H1 (cell line): ENCODE data around the gene ANXA5. TPM values are rescaled to one million over a fixed set of nuclear protein-coding genes. Genes with fewer than 3 reads are reported as not detected.

ENCODE experiments used
- CTCF ChIA-PET: fragments of 300-600 bp; sonication (Branson Sonifier 250); formaldehyde crosslinking; loops from one replicate; lab custom pipeline; 2021; ENCODE audit not compliant: partially characterized antibody; lab: Charles Lee
- POLR2A ChIA-PET: fragments of 300-600 bp; sonication (Branson Sonifier 250); formaldehyde crosslinking; loops from one replicate; lab custom pipeline; 2021; ENCODE audit warnings: inconsistent platforms; ENCODE audit not compliant: partially characterized antibody; lab: Charles Lee
- DNase-seq, 2 experiments: peaks; one replicate each; pipeline versions ENCODE4 v3.0.0 to v3.0.0-alpha.2; 2010 to 2022; ENCODE audit warnings: low spot score in 2 of 2, low read depth in 1 of 2, mixed read lengths in 1 of 2
- FAIRE-seq: peaks from 2 replicates; lab custom pipeline; 2011; peaks lifted over from hg19 to GRCh38; lab: Jason Lieb, UNC
- H2AFZ ChIP-seq: 2 replicates; pipeline ENCODE4 v1.8.1; 2012; ENCODE audit warnings: low read length, inconsistent platforms
- H2AK5ac ChIP-seq: 2 replicates; pipeline ENCODE4 v1.6.1; 2013; ENCODE audit warnings: low read depth, low read length
- H2BK120ac ChIP-seq: replicated peaks from 2 replicates; pipeline ENCODE3; 2013; ENCODE audit warnings: low read depth, low read length, inconsistent platforms
- H2BK12ac ChIP-seq: 2 replicates; pipeline ENCODE4 v1.6.1; 2013; ENCODE audit warnings: low read depth, low read length
- H2BK15ac ChIP-seq: 2 replicates; pipeline ENCODE4 v1.6.1; 2013; ENCODE audit warnings: low read length
- H2BK20ac ChIP-seq: 2 replicates; pipeline ENCODE4 v1.6.1; 2013; ENCODE audit warnings: low read length
- H2BK5ac ChIP-seq: 2 replicates; pipeline ENCODE4 v1.6.1; 2013; ENCODE audit warnings: low read depth, low read length
- H3K14ac ChIP-seq: 2 replicates; pipeline ENCODE4 v1.6.1; 2013; ENCODE audit warnings: inconsistent platforms; ENCODE audit not compliant: insufficient read length
- H3K18ac ChIP-seq: 2 replicates; pipeline ENCODE4 v1.6.1; 2013; ENCODE audit warnings: low read length; ENCODE audit errors: extremely low read depth
- H3K23ac ChIP-seq: 2 replicates; pipeline ENCODE4 v1.6.1; 2013; ENCODE audit warnings: inconsistent platforms; ENCODE audit not compliant: insufficient read length
- H3K23me2 ChIP-seq: 2 replicates; pipeline ENCODE4 v1.6.1; 2013; ENCODE audit warnings: low read depth, low read length
- H3K27ac ChIP-seq: 2 replicates; pipeline ENCODE4 v1.6.1; 2011; ENCODE audit warnings: low read depth, low read length, inconsistent platforms
- H3K27me3 ChIP-seq, 4 experiments: replicated peaks in 1 of 4; 1 replicate in 1 of 4; 2 replicates in 3 of 4; pipeline versions ENCODE4 v1.6.1 to v1.8.1; 2011 to 2013; ENCODE audit warnings: low read length in 3 of 4, mild to moderate bottlenecking in 3 of 4, inconsistent platforms in 2 of 4, mixed read lengths in 2 of 4, moderate library complexity in 1 of 4; ENCODE audit not compliant: control insufficient read depth in 3 of 4, insufficient read depth in 3 of 4; ENCODE audit errors: extremely low read depth in 1 of 4
- H3K36me3 ChIP-seq, 4 experiments: 2 replicates each; pipeline versions ENCODE4 v1.6.1 to v1.8.1; 2011 to 2013; ENCODE audit warnings: mild to moderate bottlenecking in 4 of 4, low read length in 3 of 4, moderate library complexity in 2 of 4, control low read depth in 1 of 4, inconsistent platforms in 1 of 4; ENCODE audit not compliant: insufficient read depth in 4 of 4, control insufficient read depth in 2 of 4
- H3K4ac ChIP-seq: replicated peaks from 2 replicates; pipeline ENCODE3; 2013; ENCODE audit warnings: low read length, low read depth, mixed read lengths, inconsistent platforms; ENCODE audit not compliant: insufficient read length
- H3K4me1 ChIP-seq, 4 experiments: replicated peaks in 1 of 4; 1 replicate in 1 of 4; 2 replicates in 3 of 4; pipeline versions ENCODE4 v1.6.1 to v1.8.1; 2011 to 2013; ENCODE audit warnings: low read length in 3 of 4, inconsistent platforms in 2 of 4, mixed read lengths in 1 of 4; ENCODE audit not compliant: insufficient read depth in 4 of 4, control insufficient read depth in 3 of 4
- H3K4me2 ChIP-seq, 2 experiments: 2 replicates each; pipeline versions ENCODE4 v1.6.1 to v1.8.1; 2011 to 2013; ENCODE audit warnings: low read depth in 2 of 2, low read length in 2 of 2, control low read depth in 1 of 2, inconsistent platforms in 1 of 2, mild to moderate bottlenecking in 1 of 2; ENCODE audit not compliant: insufficient read depth in 1 of 2
- H3K4me3 ChIP-seq, 4 experiments: fragments of 200-600, 300-600 bp in 1 of 4; sonication (generic), shearing (Covaris generic), sonication (Bioruptor Twin) in 1 of 4; 2 replicates each; pipeline versions ENCODE4 v1.5.1 to v1.8.1; 2011 to 2016; ENCODE audit warnings: low read length in 4 of 4, low read depth in 3 of 4, control low read depth in 2 of 4, inconsistent platforms in 2 of 4, mild to moderate bottlenecking in 2 of 4, mixed read lengths in 1 of 4, moderate library complexity in 1 of 4; ENCODE audit not compliant: insufficient read depth in 2 of 4; ENCODE audit errors: extremely low read depth in 1 of 4
- H3K56ac ChIP-seq: replicated peaks from 2 replicates; pipeline ENCODE3; 2013; ENCODE audit warnings: low read depth, mild to moderate bottlenecking, mixed read lengths, low read length, inconsistent platforms; ENCODE audit not compliant: insufficient read length
- H3K79me1 ChIP-seq: 2 replicates; pipeline ENCODE4 v1.6.1; 2013; ENCODE audit warnings: low read depth, low read length, control low read depth
- H3K79me2 ChIP-seq, 2 experiments: 2 replicates each; pipeline versions ENCODE4 v1.6.1 to v1.8.1; 2012 to 2013; ENCODE audit warnings: low read length in 2 of 2, mild to moderate bottlenecking in 2 of 2, inconsistent platforms in 1 of 2; ENCODE audit not compliant: insufficient read depth in 2 of 2, control insufficient read depth in 1 of 2
- H3K9ac ChIP-seq, 4 experiments: replicated peaks in 1 of 4; 1 replicate in 1 of 4; 2 replicates in 3 of 4; pipeline versions ENCODE4 v1.6.1 to v1.8.1; 2011 to 2013; ENCODE audit warnings: low read depth in 3 of 4, low read length in 3 of 4, control low read depth in 2 of 4, mild to moderate bottlenecking in 2 of 4, moderate library complexity in 2 of 4, inconsistent platforms in 1 of 4; ENCODE audit errors: extremely low read depth in 1 of 4
- H3K9me3 ChIP-seq, 2 experiments: 2 replicates each; pipeline versions ENCODE4 v1.6.1 to v1.8.1; 2012 to 2013; ENCODE audit warnings: mild to moderate bottlenecking in 2 of 2, moderate library complexity in 2 of 2, control low read depth in 1 of 2, inconsistent platforms in 1 of 2, low read depth in 1 of 2, low read length in 1 of 2, mixed read lengths in 1 of 2; ENCODE audit not compliant: insufficient read depth in 2 of 2
- H4K20me1 ChIP-seq, 2 experiments: replicated peaks in 1 of 2; 2 replicates each; pipeline versions ENCODE3 to v1.8.1; 2011 to 2013; ENCODE audit warnings: inconsistent platforms in 2 of 2, low read length in 2 of 2, mild to moderate bottlenecking in 1 of 2; ENCODE audit not compliant: insufficient read depth in 2 of 2, control insufficient read depth in 1 of 2
- H4K5ac ChIP-seq: 2 replicates; pipeline ENCODE4 v1.6.1; 2013; ENCODE audit warnings: low read length, low read depth, mixed read lengths, inconsistent platforms; ENCODE audit not compliant: insufficient read length
- H4K8ac ChIP-seq: 2 replicates; pipeline ENCODE4 v1.8.0; 2013; ENCODE audit warnings: mild to moderate bottlenecking, moderate library complexity, low read length, inconsistent platforms; ENCODE audit not compliant: insufficient read depth; ENCODE audit errors: extremely low read depth
- H4K91ac ChIP-seq: replicated peaks from 2 replicates; pipeline ENCODE3; 2013; ENCODE audit warnings: low read length, mixed read lengths, inconsistent platforms; ENCODE audit not compliant: insufficient read length
- CBX8 ChIP-seq: fragments of 300-800, 300-1000 bp; sonication (generic); IDR thresholded peaks from 2 replicates; pipeline ENCODE4 v1.7.1; 2016; ENCODE audit warnings: low read depth, low read length, borderline replicate concordance
- CEBPB ChIP-seq: IDR thresholded peaks from 2 replicates; pipeline ENCODE4 v1.6.1; 2012; ENCODE audit warnings: low read depth, low read length
- EZH2 ChIP-seq: fragments of 200-600 bp; sonication (generic); IDR thresholded peaks from 2 replicates; pipeline ENCODE4 v1.7.1; 2012; ENCODE audit warnings: low read depth, mild to moderate bottlenecking, moderate library complexity, low read length, inconsistent platforms; ENCODE audit not compliant: severe bottlenecking
- HDAC2 ChIP-seq, 2 experiments: fragments of 300-600 bp in 1 of 2; sonication (generic) in 1 of 2; IDR thresholded peaks; 2 replicates each; pipeline ENCODE4 v1.6.1; 2011 to 2012; ENCODE audit warnings: low read depth in 2 of 2, low read length in 2 of 2, mild to moderate bottlenecking in 2 of 2, moderate library complexity in 2 of 2, borderline replicate concordance in 1 of 2, inconsistent platforms in 1 of 2
- JUN ChIP-seq: IDR thresholded peaks from 2 replicates; pipeline ENCODE4 v1.6.1; 2011; ENCODE audit warnings: low read depth, mild to moderate bottlenecking, improper control_type of control experiment, low read length
- JUND ChIP-seq: IDR thresholded peaks from 2 replicates; pipeline ENCODE4 v1.6.1; 2011; ENCODE audit warnings: mild to moderate bottlenecking, improper control_type of control experiment, low read length
- MAX ChIP-seq: IDR thresholded peaks from 2 replicates; pipeline ENCODE4 v1.6.1; 2012; ENCODE audit warnings: inconsistent platforms
- POLR2A ChIP-seq, 2 experiments: IDR thresholded peaks; 1 replicate in 1 of 2; 2 replicates in 1 of 2; pipeline ENCODE4 v1.6.1; 2011; ENCODE audit warnings: low read depth in 2 of 2, low read length in 2 of 2, mild to moderate bottlenecking in 2 of 2; ENCODE audit errors: control extremely low read depth in 1 of 2
- RNF2 ChIP-seq: fragments of 200-900, 300-1000 bp; sonication (generic); IDR thresholded peaks from 2 replicates; pipeline ENCODE4 v1.7.1; 2016; ENCODE audit warnings: borderline replicate concordance, low read depth, mild to moderate bottlenecking, antibody characterized with exemption, low read length; ENCODE audit not compliant: poor library complexity, severe bottlenecking; ENCODE audit errors: missing control alignments
- RXRA ChIP-seq: IDR thresholded peaks from 2 replicates; pipeline ENCODE4 v1.6.1; 2011; ENCODE audit warnings: low read depth, mild to moderate bottlenecking, low read length, moderate library complexity; ENCODE audit not compliant: insufficient read depth
- SIN3A ChIP-seq, 2 experiments: IDR thresholded peaks in 1 of 2; conservative IDR thresholded peaks in 1 of 2; 2 replicates each; pipeline ENCODE4 v1.6.1; 2011 to 2012; ENCODE audit warnings: low read length in 2 of 2, improper control_type of control experiment in 1 of 2, low read depth in 1 of 2, mild to moderate bottlenecking in 1 of 2
- SIX5 ChIP-seq: IDR thresholded peaks from 2 replicates; pipeline ENCODE4 v1.6.1; 2011; ENCODE audit warnings: mild to moderate bottlenecking, low read depth, low read length
- SRF ChIP-seq: IDR thresholded peaks from 2 replicates; pipeline ENCODE4 v1.6.1; 2011; ENCODE audit warnings: mild to moderate bottlenecking, low read depth, low read length, moderate library complexity
- WGBS, 2 experiments: shearing (Covaris generic) in 1 of 2; methylation state at CpG; one replicate each; pipeline versions ENCODE4 v1.1.6 to v1.1.7; 2013 to 2015; ENCODE audit warnings: low lambda C conversion rate in 2 of 2, mixed read lengths in 2 of 2, inconsistent platforms in 1 of 2, low coverage in 1 of 2, missing lambda C conversion rate in 1 of 2; ENCODE audit not compliant: insufficient replicate concordance in 2 of 2, insufficient coverage in 1 of 2, insufficient read length in 1 of 2; ENCODE audit errors: extremely low coverage in 1 of 2, missing lambda C conversion rate in 1 of 2; 5-methylcytosine and 5-hydroxymethylcytosine counted together
- polyA plus RNA-seq, 7 experiments: library from polyadenylated mRNA; depleted of rRNA in 3 of 7; stranded (reverse) in 5 of 7; unstranded in 2 of 7; fragments of >200 nt in 5 of 7; fragments of 200-250 nt in 2 of 7; gene quantifications; 1 replicate in 5 of 7; 2 replicates in 1 of 7; 4 replicates in 1 of 7; pipeline versions ENCODE4 v1.2.1 to v1.2.3, GENCODE V29; 2011 to 2013; ENCODE audit warnings: missing spikeins in 2 of 7, mixed read lengths in 2 of 7
- total RNA-seq: library from RNA; stranded (reverse); fragmentation: NEBNext Ultra II Directional; extraction: Animal tissue kit (Norgen Biotek cat#: 25700); gene quantifications from 2 replicates; pipeline ENCODE4 v1.2.1, GENCODE V29; 2021

ANXA5 gene
- total and polyA plus RNA-seq, 2 of the 8 experiments (the other 6 are each of a cell fraction or from before 2014, with no cell fraction given): 213 to 221 TPM

- H4K91ac ChIP-seq: no peak overlapping the region
- H3K9me3 ChIP-seq: no peaks in the 10 kb centered on the region
- no peak overlapping the region for H2BK12ac ChIP-seq
- H3K4me3 ChIP-seq: no peak overlapping the region
- H3K4ac ChIP-seq: no peak overlapping the region
- no peak overlapping the region for H3K56ac ChIP-seq
- no peak overlapping the region for H2BK5ac ChIP-seq
- TF ChIP-seq MAX: no peak
- TF ChIP-seq EZH2: no peak
- no peak for TF ChIP-seq SIN3A (conservative IDR thresholded peaks at IDR 0.05 in 1 of 2, IDR thresholded peaks at IDR 0.05 in 1 of 2; ENCODE audit: low read depth in 1 of 2, low read length in 2 of 2)
- TF ChIP-seq CEBPB: no peak
- TF ChIP-seq SIX5: no peak
- no peak for TF ChIP-seq CBX8
- no peak for TF ChIP-seq HDAC2 (IDR thresholded peaks at IDR 0.05; ENCODE audit: borderline replicate concordance in 1 of 2, low read depth in 2 of 2, low read length in 2 of 2)
- no peak for TF ChIP-seq SRF
- no peak for TF ChIP-seq JUN
- TF ChIP-seq RXRA: no peak
- no peak for TF ChIP-seq JUND
- no peak for TF ChIP-seq RNF2
- no peak for TF ChIP-seq POLR2A (IDR thresholded peaks at IDR 0.05; ENCODE audit: control extremely low read depth in 1 of 2, low read depth in 2 of 2, low read length in 2 of 2)
- POLR2A ChIA-PET: no interaction called here
- no peak overlapping the region for H4K5ac ChIP-seq
- H4K20me1 ChIP-seq: no peaks in the 10 kb centered on the region
- H3K36me3 ChIP-seq: no peaks in the 10 kb centered on the region
- H2AK5ac ChIP-seq: no peak overlapping the region
- WGBS, 2 experiments: 93% methylated on average over 8 of the region's 8 CpGs; no CpG with 5 or more reads in 1 of the 2 experiments
- CTCF ChIA-PET: interaction anchor here (0.7 to 1.6 kb wide), 5 partner anchors 9 to 129 kb away, joined by 3 to 5 read pairs (median 4); no protein-coding TSS in a partner anchor
- H2AFZ ChIP-seq: no peak overlapping the region
- H3K27ac ChIP-seq: no peak overlapping the region
- no peaks in the 10 kb centered on the region for H3K79me1 ChIP-seq
- H3K14ac ChIP-seq: no peak overlapping the region
- no peak for DNase-seq
- H3K79me2 ChIP-seq: no peaks in the 10 kb centered on the region
- FAIRE-seq: no peak
- H2BK120ac ChIP-seq: no peak overlapping the region
- no peak overlapping the region for H3K4me2 ChIP-seq
- H3K23me2 ChIP-seq: no peaks in the 10 kb centered on the region
- no peak overlapping the region for H2BK15ac ChIP-seq
- no peak overlapping the region for H4K8ac ChIP-seq
- no peak overlapping the region for H3K23ac ChIP-seq
- no peak overlapping the region for H3K9ac ChIP-seq
- H3K4me1 ChIP-seq: no peaks in the 10 kb centered on the region
- no peaks in the 10 kb centered on the region for H3K27me3 ChIP-seq
- no peak overlapping the region for H2BK20ac ChIP-seq
- H3K18ac ChIP-seq: no peak overlapping the region
These were observed 53.7 kb downstream of the ANXA5 start for GRCh38 chr4:121642876-121643585.
